Stimulated activated CD4-positive, alpha-beta T cell treated with anti-CD3 and anti-CD28 coated beads, Interleukin-2, amount 100 ng/mL, for 24 hours (primary cell): Measurements from ENCODE around the gene CDC42SE2.
"Not testable (repeated sequence)": the region's sequence is repeated elsewhere in the genome, so short reads cannot be mapped to it uniquely, and the experiment has no call there.

Experiments used
- DNase-seq, 2 donors: peaks; one replicate each; pipeline ENCODE4 v3.0.0-alpha.2; 2020

CDC42SE2 gene

DNA sequence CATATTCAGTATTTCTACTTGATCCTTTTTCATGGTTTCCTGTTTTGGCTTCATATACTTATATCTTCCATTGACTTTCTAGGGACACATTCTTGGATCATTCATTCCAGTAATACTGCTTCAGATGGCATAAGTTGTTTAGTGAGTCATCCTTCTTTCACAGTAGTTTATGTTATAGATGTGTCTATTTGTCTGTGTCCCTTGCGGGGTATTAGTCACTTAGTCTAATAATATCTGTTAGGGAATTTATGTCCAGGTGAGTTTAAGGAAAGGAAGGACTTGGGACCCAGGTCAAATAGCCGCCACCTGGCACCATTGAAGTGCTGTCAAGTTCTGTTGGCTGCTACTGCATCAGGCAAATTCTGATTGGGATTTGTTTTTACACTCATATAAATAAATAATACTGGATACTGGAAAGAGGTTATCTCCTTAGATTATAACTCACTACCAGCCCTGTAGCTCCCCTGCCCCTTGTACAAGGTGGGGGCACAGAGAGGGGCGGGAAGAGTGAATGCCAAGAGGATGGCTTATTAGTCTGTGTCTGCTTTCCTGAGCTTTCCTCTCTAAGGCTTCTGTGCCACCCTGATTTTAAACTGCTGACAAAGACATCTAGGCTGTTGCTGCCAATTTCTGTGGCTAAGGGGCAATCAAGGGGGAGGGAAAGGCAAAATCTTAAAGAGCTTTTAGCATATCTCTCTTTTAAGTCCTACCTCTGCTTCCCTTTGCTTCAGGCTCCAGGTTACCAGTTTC, 64.9 kb downstream of the CDC42SE2 start:
- no peak for DNase-seq

DNA sequence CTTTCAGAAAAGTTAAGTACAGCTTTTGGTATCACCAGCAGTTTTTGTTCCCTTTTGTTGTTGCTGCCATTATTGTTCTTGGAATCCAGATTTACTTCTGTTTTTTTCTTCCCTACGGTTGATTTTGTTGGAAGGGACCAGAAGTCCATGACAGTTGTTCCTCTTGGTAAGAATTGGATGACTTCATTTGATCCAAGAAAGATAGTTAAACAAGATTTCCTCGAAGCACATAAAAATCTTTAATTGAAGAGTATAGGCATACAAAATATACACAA, 65.4 kb downstream of the CDC42SE2 start:
- DNase-seq: no peak

DNA sequence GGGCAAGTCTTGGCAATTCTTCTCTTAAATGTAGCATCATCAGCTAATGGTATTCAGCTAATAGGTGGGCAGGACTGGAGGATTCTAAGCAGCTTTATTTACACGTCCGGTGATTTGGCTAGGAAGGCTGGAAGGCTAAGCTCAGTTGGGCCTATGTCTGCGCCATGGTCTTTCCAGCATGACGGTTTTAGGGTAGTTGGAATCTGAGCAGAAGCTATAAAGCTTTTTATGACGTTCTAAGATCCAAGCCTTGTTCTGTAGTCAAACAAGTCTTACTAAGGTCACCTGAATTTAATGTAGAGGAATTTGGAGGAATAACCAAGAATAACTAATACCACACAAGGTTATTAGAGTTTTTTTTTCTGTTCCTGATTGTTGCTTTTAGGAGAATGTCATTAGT, 66.2 kb downstream of the CDC42SE2 start:
- no peak for DNase-seq

DNA sequence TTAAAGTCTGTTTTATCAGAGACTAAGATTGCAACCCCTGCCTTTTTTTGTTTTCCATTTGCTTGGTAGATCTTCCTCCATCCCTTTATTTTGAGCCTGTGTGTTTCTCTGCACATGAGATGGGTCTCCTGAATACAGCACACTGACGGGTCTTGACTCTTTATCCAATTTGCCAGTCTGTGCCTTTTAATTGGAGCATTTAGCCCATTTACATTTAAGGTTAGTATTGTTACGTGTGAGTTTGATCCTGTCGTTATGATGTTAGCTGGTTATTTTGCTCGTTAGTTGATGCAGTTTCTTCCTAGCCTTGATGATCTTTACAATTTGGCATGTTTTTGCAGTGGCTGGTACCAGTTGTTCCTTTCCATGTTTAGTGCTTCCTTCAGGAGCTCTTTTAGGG, 71.9 kb downstream of the CDC42SE2 start:
- DNase-seq: not testable (repeated sequence)

DNA sequence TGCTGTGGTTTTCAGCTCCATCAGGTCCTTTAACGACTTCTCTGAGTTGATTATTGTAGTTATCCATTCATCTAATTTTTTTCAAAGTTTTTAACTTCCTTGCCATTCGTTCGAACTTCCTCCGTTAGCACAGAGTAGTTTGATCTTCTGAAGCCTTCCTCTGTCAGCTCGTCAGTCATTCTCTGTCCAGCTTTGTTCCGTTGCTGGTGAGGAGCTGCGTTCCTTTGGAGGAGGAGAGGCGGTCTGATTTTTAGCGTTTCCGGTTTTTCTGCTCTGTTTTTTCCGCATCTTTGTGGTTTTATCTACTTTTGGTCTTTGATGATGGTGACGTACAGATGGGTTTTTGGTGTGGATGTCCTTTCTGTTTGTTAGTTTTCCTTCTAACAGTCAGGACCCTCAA, 72.9 kb downstream of the CDC42SE2 start:
- DNase-seq: not testable (repeated sequence)

DNA sequence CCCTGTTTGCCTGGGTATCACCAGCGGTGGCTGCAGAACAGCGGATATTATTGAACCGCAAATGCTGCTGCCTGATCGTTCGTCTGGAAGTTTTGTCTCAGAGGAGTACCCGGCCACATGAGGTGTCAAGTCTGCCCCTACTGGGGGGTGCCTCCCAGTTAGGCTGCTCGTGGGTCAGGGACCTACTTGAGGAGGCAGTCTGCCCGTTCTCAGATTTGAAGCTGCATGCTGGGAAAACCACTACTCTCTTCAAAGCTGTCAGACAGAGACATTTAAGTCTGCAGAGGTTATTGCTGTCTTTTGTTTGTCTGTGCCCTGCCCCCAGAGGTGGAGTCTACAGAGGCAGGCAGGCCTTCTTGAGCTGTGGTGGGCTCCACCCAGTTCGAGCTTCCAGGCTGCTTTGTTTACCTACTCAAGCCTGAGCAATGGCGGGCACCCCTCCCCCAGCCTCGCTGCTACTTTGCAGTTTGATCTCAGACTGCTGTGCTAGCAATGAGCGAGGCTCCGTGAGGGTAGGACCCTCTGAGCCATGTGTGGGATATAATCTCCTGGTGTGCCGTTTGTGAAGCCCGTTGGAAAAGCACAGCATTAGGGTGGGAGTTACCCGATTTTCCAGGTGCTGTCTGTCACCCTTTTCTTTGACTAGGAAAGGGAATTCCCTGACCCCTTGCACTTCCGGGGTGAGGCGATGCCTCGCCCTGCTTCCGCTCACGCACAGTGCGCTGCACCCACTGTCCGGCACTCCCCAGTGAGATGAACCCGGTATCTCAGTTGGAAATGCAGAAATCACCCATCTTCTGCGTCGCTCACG, 73.6 kb downstream of the CDC42SE2 start:
- DNase-seq: not testable (repeated sequence)

DNA sequence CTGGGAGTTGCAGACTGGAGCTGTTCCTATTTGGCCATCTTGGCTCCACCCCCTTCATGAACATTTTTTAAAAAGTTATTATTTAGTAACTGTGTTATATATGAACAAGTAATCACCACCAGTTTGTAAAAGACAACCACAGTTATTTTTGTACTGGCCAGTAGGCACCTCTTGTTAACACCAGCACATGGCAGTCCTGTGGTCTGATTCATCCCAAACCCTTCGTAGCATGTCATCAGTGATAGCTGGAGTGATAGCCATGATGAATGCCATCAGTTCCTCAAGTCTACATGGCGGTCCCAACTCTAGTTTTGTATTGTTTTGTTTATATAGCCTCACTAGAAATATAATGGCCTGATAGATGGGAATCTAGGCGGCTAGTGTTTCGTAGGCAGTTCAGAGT, 74.2 kb downstream of the CDC42SE2 start:
- no peak for DNase-seq

DNA sequence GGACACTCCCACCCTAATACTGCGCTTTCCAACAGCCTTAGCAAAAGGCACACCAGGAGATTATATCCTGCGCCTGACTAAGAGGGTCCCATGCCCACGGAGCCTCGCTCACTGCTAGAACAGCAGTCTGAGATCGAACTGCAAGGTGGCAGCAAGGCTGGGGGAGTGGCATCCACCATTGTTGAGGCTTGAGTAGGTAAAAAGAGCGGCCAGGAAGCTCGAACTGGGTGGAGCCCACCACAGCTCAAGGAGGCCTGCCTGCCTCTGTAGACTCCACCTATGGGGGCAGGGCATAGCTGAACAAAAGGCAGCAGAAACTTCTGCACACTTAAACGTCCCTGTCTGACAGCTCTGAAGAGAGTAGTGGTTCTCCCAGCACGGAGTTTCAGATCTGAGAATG, 80.4 kb downstream of the CDC42SE2 start:
- DNase-seq: not testable (repeated sequence)

DNA sequence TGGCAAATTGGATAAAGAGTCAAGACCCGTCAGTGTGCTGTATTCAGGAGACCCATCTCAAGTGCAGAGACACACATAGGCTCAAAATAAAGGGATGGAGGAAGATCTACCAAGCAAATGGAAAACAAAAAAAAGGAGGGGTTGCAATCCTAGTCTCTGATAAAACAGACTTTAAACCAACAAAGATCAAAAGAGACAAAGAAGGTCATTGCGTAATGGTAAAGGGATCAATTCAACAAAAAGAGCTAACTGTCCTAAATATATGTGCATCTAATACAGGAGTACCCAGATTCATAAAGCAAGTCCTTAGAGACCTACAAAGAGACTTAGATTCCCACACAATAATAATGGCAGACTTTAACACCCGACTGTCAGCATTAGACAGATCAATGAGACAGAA, 82.4 kb downstream of the CDC42SE2 start:
- not testable (repeated sequence) for DNase-seq

DNA sequence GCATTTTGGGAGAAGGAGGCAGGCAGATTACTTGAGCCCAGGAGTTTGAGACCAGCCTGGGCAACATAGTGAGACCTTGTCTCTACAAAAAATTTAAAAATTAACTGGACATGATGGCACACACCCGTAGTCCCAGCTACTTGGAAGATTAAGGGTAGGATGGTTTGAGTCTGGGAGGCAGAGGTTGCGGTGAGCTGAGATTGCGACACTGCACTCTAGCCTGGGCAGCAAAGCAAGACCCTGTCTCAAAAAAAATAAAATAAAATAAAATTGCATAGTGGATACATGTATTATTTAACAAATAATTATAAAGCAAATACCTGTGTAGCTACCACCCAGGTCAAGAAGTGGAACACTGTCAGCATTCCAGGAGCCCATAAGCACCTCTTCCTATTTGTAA, 90.1 kb downstream of the CDC42SE2 start:
- DNase-seq: no peak

DNA sequence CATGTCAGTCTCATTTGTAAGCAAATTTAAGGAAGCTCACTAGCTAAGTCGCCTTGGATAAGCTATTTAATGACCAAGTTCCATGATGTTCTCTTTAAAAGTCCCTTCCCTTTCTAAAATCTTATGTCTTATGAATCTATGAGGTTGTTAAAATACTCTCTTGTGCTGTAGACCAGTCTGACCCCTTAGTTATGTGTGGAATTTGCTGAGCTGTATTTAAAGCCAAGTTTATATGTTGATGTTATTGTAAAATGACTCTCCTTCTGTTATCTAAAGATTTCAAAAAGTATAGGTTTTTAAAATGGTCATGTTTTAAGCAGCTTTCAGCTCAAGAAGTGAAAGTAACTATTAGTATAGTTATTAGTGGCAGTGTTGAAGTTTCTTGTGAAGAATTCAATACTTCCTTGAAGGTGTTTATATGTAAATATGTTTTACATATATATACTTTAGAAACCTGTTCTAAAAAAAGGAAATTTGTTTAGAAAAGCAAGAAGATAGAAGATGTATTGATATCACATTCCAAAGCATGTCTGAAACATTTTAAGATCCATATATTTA, 92.2 kb downstream of the CDC42SE2 start:
- no peak for DNase-seq

DNA sequence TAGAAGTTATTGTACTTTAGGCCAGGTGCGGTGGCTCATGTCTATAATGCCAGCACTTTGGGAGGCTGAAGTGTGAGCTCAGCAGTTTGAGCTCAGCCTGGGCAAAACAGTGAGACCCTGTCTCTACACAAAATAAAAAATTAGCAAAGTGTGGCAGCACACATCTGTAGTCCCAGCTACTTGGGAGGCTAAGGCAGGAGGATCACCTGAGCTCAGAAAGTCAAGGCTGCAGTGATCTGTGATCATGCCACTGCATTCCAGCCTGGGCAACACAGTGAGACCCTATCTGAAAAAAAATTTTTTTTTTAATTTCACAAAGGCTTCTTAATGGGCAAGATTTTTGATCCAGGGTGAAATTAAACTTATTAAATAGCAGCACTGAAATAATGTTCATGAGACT, 92.8 kb downstream of the CDC42SE2 start:
- DNase-seq: no peak

DNA sequence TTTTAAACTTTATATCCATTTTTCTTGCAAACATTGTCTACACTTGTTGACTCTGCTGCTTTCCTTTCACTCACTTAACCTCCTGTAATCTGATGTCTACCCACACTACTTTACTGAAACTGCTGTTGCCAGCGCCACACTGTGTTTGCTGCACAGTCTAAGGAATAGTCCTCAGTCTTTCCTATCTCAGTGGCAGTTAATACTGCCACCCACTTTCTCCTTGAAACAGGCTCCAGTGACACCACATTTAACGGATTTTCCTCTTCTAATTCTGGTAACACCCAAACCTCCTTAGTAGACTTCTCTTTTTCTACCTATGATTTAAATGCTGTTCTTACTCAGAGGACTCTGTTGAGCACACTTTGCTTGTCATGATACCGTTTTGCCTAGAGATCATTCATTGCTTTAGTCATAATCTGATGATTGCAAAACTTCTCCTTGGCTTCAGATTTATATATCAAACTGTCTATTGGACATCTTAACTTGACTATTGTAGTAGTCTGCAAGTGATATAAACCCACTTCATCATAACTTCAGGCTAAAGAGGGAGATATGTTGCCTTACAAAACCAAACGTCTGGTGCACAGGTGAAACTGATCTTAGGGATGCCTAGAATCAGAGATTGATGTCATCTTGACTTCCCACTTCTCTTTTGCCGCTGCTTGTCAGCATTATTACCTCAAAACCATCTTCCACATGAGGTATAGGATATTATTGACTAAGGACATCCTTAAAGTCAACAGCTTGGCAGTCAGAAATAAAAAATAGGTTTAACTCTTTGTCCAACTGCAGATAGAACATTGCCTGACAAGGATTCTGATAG, 94.1 kb downstream of the CDC42SE2 start:
- peak; percentile 37 to 45 for DNase-seq

DNA sequence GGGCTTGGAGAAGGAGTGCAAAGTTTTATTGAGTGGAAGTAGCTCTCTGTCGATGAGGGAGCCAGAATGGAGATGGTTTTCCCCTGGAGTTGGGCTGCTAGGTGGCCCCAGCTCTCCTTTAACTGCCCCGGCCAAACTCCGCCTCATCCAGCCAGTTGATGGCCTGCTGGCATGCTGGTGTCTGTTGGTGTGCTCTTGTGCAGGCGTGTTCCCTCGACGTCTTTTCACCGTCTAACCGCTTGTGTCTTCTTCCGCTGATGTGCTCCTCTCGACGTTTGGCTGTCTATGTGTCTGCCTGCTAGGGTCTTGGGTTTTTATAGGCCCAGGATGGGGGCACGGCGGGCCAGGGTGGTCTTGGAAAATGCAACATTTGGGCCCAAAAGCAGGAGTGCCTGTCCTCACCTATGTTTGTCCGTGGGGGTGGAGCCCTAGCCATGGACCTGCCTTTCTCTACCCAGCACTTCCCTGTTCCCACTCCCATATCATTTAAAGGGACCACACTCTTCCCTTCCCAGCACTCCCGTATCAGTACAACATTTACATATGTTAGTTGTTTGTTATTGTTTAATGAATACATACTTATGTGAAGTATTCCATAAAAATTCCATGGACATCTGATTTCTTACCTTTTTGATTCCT, 97.9 kb downstream of the CDC42SE2 start:
- no peak for DNase-seq

DNA sequence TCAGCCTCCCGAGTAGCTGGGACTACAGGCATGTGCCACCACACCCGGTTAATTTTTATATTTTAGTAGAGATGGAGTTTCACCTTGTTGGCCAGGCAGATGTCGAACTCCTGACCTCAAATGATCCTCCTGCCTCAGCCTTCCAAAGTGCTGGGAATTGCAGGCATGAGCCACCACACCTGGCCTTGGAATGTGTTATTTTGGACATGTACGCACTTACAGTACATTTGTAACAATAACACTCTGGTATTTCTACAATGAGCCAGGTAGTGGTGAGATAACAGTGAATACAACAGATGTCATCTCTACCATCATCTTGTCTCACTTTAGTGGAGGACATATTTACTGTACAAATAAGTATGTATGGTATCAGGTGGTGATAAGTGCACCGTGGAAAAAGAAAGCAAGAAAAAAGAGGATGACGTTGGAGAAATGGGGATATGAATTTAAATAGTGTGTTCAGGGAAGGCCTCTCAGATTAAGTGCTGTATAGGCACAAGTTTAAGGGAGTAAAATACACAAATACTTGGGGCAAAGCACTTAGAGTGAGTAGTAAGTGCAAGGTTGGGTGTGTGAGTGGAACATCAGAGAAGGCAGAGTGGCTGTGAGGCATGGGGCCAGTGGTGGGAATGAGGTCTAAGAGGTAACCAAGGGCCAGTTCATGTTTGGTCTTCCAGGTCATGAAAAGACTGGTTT, 100.1 kb downstream of the CDC42SE2 start:
- DNase-seq: no peak

DNA sequence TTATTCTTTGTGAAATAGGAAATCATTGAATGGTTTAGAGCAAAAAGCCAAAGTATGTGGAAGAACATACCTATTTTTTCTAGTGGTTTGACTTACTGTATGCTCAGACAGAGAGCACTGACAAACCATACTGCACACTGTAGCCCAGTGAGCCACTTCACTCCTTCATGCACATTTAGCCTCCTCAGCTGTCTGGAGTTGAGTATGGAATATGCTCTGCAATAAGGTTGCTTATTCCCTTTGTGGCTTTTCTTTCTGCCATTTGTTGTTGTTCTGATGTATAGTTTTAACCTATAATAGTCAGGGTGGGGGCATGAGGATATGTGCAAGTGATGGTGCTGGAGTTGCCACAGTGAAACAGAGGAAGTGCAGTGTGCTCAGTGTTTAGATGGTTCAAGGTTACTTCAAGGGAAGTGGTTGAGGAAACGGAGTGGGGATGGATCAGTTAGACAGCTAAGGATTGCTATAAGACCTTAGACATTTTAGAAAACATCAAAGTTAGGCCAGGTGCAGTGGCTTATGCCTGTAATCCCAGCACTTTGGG, 100.7 kb downstream of the CDC42SE2 start:
- no peak for DNase-seq

DNA sequence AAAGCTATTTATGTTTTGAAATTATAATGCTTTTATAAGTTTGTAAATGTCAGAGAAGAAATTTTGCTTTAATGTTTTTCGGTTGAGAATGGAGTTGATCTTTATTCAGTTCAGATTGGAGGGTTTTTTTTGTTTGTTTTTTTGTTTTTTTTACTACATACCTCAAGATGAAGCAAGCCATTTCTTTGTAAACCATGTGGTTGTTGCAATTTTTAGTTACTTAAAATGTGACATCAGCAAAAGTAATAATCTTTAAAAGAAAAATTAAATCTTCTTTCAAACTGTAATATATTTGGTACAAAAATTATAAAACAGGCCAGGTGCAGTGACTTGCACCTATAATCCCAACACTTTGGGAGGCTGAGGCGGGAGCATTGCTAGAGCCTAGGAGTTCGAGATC, 102.6 kb downstream of the CDC42SE2 start:
- no peak for DNase-seq

DNA sequence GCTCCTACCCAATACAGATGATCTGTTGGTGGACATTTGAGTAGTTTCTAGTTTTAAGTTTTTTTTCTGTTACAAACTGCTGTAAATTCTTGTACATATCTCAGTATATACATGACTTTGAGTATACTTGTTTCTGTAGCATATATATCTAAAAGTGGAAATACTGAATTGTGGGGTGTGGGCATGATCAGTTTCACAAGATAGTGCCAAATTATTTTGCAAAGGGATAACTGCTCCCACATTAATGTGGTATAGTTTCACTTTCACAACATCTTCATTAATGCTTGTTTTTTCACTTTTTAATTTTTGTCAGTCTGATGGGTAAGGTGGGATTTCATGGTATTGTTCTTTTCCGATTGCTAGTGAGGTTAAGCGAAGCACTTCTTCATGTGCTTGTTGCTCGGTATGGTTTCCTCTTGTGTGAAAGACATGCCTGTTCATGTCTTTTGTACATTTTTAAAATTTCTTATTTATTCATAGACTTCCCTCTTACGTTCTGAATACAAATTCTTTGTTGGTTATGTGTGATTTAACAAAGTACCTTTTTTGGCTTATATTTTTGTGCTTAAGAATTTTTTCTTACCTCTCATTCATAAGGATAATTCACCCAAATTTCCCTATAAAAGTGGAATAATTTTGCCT, 103.5 kb downstream of the CDC42SE2 start:
- DNase-seq: no peak

DNA sequence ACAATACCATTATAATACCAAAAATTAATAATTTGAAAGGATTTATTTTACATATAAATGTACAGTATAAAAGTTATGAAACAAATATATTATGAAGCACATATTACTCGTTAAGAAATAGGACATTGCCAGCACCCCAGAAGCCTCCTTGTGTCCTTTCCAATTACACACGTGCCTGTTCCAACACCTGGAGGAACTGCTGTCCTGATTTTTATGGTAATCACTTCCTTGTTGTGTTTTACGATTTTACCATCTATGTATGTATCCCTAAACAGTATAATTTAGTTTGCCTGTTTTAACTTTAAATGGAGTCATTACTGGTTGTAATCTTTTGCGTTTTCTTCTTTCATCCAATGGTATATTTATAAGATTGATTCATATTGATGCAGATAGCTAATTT, 105.0 kb downstream of the CDC42SE2 start:
- no peak for DNase-seq

DNA sequence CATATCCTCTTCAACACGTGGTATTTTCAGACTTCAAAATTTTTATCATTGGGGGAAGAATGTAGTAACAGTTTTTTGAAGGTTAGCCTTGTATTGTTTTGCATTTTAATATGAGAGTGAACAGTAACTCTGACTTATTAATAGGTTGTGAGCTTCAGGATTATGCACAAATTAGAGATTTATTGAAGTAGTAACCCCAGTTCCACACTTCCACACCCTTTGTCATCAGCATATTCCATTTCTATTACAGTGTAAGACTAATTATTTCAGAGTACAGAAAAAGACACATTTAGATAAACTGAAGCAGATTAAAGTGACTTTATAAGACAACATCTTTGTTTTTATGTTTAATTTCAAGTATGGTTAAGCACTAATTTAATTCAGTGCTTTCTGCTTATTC, 105.7 kb downstream of the CDC42SE2 start:
- DNase-seq: no peak

DNA sequence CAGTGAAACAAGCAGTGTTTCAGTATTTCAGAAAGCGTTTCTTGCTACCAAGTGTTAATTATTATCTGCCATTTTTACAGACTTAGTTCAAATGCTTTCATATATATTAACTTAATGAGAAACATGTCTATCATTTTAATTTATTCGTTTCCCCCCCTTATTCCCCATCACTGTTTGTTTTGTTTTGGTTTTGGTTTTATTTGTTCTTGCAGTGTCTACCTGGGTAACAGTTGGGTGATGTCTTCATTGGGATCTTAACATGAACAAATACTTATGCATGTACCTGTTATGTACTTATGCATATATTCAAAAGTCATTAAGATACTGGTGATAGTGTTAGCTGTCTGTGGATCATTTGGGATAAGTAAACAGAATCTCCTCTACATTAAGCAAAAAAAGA, 108.0 kb downstream of the CDC42SE2 start:
- no peak for DNase-seq
